SK-N-SH (cell line): ENCODE results near the gene LRP6.
A peak's percentile ranks its signal among the peaks of the same experiment; 100 is the strongest.

Experiments
- CTCF ChIP-seq: fragments of 200-600 bp; sonication (generic); IDR thresholded peaks from 2 replicates; pipeline ENCODE4 v1.6.1; 2017; ENCODE audit warnings: antibody characterized with exemption, mild to moderate bottlenecking, moderate library complexity
- FOSL2 ChIP-seq: IDR thresholded peaks from 2 replicates; pipeline ENCODE4 v1.4.0; 2012; ENCODE audit warnings: low read depth, mild to moderate bottlenecking, moderate library complexity, borderline replicate concordance
- FOXJ3 ChIP-seq: sonication (generic); formaldehyde crosslinking; IDR thresholded peaks from 2 replicates; pipeline ENCODE4 v1.5.1; 2020; ENCODE audit warnings: mild to moderate bottlenecking, missing genetic modification reagents
- GABPA ChIP-seq: IDR thresholded peaks from 2 replicates; pipeline ENCODE4 v1.4.0; 2012; ENCODE audit warnings: low read depth, mild to moderate bottlenecking
- GATA2 ChIP-seq: sonication (generic); formaldehyde crosslinking; IDR thresholded peaks from 2 replicates; pipeline ENCODE4 v1.5.0; 2020; ENCODE audit warnings: mild to moderate bottlenecking, missing genetic modification reagents
- NRF1 ChIP-seq: IDR thresholded peaks from 2 replicates; pipeline ENCODE4 v1.6.1; 2012; ENCODE audit warnings: low read depth, mild to moderate bottlenecking, low read length
- POLR2AphosphoS5 ChIP-seq: IDR thresholded peaks from 2 replicates; pipeline ENCODE4 v1.6.1; 2012; ENCODE audit warnings: low read depth, low read length
- SIN3A ChIP-seq: IDR thresholded peaks from 2 replicates; pipeline ENCODE4 v1.6.1; 2012; ENCODE audit warnings: low read depth, mild to moderate bottlenecking, low read length, moderate library complexity, borderline replicate concordance
- SMC3 ChIP-seq: IDR thresholded peaks from 2 replicates; pipeline ENCODE4 v1.6.1; 2012; ENCODE audit warnings: low read depth, low read length, improper control_type of control experiment
- TCF12 ChIP-seq: IDR thresholded peaks from 2 replicates; pipeline ENCODE4 v1.4.0; 2012
- YY1 ChIP-seq: IDR thresholded peaks from 2 replicates; pipeline ENCODE4 v1.4.0; 2012; ENCODE audit warnings: low read depth, mild to moderate bottlenecking
- TF ChIP-seq, protein P1 (sequence below): fragments of 150-350 bp; IDR thresholded peaks from 2 replicates; pipeline ENCODE4 v1.6.1; 2017; ENCODE audit warnings: antibody characterized with exemption, low read length, low read depth, borderline replicate concordance
- TF ChIP-seq, protein P2 (sequence below): IDR thresholded peaks from 2 replicates; pipeline ENCODE4 v1.6.1; 2012; ENCODE audit warnings: mild to moderate bottlenecking, low read depth, low read length, moderate library complexity

DNA sequence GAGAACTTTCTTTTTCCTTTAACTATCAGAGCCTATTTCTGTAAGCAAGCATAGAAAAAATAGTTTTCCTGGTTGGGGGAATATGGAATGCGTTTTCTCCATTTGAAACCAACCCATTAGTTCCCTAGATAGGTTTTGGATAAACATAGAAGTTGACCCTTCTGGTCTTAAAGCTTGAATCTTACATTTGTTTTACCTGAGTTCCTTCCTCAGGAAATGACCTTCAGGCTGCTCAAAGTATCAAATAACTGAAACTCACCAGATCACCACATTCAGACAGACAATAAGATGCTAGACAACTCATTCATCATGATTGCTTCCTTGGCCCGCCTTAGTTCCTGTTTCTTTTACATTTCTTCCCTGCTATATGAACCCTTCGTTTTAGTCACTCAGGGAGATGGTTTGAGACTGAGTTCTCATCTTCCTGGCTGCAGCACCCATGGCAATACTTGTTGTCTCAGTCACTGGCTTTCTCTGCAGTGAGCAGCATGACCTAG, 52.2 kb downstream of the LRP6 start:
- TF ChIP-seq NRF1 (no peak), FOSL2 (peak; percentile 23; the same call in 1 of the 2 replicates), POLR2AphosphoS5 (peak; percentile 45; the same call in 1 of the 2 replicates), TCF12 (peak; percentile 88), SMC3 (no peak), CTCF (no peak), GATA2 (CRISPR knock-in tag) (no peak), GABPA (peak; percentile 26; the same call in 1 of the 2 replicates), YY1 (no peak), FOXJ3 (no peak), SIN3A (no peak)
- TF ChIP-seq, protein P1, sequence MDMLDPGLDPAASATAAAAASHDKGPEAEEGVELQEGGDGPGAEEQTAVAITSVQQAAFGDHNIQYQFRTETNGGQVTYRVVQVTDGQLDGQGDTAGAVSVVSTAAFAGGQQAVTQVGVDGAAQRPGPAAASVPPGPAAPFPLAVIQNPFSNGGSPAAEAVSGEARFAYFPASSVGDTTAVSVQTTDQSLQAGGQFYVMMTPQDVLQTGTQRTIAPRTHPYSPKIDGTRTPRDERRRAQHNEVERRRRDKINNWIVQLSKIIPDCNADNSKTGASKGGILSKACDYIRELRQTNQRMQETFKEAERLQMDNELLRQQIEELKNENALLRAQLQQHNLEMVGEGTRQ, result no peak
- TF ChIP-seq, protein P2, sequence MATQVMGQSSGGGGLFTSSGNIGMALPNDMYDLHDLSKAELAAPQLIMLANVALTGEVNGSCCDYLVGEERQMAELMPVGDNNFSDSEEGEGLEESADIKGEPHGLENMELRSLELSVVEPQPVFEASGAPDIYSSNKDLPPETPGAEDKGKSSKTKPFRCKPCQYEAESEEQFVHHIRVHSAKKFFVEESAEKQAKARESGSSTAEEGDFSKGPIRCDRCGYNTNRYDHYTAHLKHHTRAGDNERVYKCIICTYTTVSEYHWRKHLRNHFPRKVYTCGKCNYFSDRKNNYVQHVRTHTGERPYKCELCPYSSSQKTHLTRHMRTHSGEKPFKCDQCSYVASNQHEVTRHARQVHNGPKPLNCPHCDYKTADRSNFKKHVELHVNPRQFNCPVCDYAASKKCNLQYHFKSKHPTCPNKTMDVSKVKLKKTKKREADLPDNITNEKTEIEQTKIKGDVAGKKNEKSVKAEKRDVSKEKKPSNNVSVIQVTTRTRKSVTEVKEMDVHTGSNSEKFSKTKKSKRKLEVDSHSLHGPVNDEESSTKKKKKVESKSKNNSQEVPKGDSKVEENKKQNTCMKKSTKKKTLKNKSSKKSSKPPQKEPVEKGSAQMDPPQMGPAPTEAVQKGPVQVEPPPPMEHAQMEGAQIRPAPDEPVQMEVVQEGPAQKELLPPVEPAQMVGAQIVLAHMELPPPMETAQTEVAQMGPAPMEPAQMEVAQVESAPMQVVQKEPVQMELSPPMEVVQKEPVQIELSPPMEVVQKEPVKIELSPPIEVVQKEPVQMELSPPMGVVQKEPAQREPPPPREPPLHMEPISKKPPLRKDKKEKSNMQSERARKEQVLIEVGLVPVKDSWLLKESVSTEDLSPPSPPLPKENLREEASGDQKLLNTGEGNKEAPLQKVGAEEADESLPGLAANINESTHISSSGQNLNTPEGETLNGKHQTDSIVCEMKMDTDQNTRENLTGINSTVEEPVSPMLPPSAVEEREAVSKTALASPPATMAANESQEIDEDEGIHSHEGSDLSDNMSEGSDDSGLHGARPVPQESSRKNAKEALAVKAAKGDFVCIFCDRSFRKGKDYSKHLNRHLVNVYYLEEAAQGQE, result no peak
